ENCODE data around the gene SPATA33.
A peak's percentile ranks its signal among the peaks of the same experiment; 100 is the strongest.
"Not testable (repeated sequence)": the region's sequence is repeated elsewhere in the genome, so short reads cannot be mapped to it uniquely, and the experiment has no call there.

Gene SPATA33

GRCh38 chr16:89669755-89670154, 12.1 kb downstream of the SPATA33 start:
- H3K4me3 ChIP-seq (ENCODE audit: low read length) = no peak overlapping the region
- no peak for TF ChIP-seq CTCF (conservative IDR thresholded peaks at IDR 0.05; ENCODE audit: low read depth, low read length)
- DNase-seq (ENCODE audit: low read depth) = no peak

DNA sequence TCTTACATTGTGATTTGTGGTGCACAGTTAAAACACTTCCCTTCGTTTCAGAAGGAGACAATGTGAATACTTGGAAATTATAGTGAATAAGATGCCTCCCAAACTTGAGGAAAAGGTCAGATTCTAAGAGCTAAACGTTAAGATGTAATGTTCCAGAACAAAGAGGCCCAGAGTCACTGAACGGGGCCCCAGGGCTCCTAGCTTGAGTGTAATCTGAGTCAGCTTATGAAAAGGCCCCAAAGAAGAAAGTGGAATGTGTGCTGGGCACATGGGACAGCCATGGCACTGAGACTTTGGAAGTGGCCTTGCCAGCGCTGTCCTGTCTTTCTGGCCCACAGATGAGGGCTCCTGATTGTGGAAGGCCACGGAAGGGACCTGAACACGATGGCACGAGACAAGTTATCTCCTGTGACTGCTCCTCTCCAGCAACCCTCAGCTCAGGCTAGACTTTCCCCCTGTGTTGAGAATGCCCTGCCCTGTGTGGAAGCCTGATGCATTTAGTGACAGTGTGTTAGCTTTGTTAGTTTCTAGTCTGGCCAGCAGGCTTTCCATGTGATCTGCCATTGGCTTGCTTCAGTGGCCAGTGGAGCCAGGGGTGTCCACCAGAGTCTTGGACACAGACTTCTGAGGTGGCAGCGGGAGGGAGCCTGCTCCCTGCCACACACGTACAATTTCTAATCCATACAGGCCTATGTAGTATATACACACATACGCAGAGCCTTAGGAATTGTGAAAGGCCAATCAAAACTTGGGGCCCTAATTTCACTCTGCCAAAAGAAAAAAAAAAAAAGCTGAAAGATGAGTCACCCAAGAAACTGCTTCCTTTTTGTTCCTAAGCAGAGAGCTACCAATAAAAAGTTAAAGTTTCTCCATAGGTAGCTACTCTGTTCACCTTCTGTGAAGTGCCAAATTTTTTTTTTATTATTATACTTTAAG, 13.1 kb downstream of the SPATA33 start:
- no peak for DNase-seq (ENCODE audit: low read depth)
- H3K4me3 ChIP-seq (ENCODE audit: low read length) = no peak overlapping the region
- TF ChIP-seq CTCF (conservative IDR thresholded peaks at IDR 0.05; ENCODE audit: low read depth, low read length) = no peak

GRCh38 chr16:89671565-89671964, 13.9 kb downstream of the SPATA33 start:
- H3K4me3 ChIP-seq (ENCODE audit: low read length); DNase-seq (ENCODE audit: low read depth): not testable (repeated sequence)

DNA sequence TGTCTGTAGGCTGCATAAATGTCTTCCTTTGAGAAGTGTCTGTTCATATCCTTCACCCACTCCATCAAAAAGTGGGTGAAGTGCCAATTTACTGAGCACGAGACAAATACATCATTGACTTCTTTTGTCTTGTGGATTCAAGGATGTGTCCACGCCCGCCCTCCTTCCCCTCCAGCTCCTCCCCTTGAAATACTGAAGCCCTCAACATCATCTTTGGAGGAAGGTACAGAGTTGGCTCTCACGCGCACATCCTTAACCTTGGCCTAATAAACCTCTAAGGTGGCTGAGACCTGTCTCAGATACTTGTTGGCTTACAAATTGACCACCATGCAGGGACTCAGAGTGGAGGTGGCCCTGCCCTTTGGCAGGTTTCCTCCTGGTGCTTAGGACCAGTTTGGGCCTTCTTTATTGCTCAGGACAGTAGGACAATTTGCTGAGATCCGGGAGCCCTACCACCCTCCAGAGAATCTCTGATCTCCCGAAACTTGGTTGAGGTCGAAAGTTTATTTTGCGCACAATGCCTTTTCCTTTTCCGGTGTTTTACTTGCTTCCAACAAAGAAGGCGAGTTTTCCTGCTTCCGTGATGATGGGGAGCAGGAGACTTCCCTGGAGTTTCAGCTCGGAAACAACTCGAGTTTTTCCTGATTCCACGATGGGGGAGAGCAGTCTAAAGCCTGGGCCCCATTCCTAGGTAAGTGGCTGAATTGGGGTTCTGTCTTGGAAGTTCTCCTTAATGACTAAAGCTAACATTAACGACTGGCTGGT, 14.7 kb downstream of the SPATA33 start:
- no peak for DNase-seq (ENCODE audit: low read depth)
- no peak for TF ChIP-seq CTCF (conservative IDR thresholded peaks at IDR 0.05; ENCODE audit: low read depth, low read length)
- no peak overlapping the region for H3K4me3 ChIP-seq (ENCODE audit: low read length)

- TF ChIP-seq CTCF (conservative IDR thresholded peaks at IDR 0.05; ENCODE audit: low read depth, low read length) = no peak
- no peak for DNase-seq (ENCODE audit: low read depth)
- no peak overlapping the region for H3K4me3 ChIP-seq (ENCODE audit: low read length)
Measured at GRCh38 chr16:89678258-89678657, 20.6 kb downstream of the SPATA33 start.

- DNase-seq (ENCODE audit: low read depth) = no peak
- no peak for TF ChIP-seq CTCF (conservative IDR thresholded peaks at IDR 0.05; ENCODE audit: low read depth, low read length)
- no peak overlapping the region for H3K4me3 ChIP-seq (ENCODE audit: low read length)
Measured at GRCh38 chr16:89685916-89686315, 28.3 kb downstream of the SPATA33 start.

GRCh38 chr16:89686520-89687091, 29.0 kb downstream of the SPATA33 start, which contains the start of gene CDK10:
Gene CDK10 (plus strand): TSS chr16:89686689. CDS start chr16:89686711, 22 bp downstream.
- peak; percentile 38 for DNase-seq (ENCODE audit: low read depth)
- TF ChIP-seq CTCF (conservative IDR thresholded peaks at IDR 0.05; ENCODE audit: low read depth, low read length) = no peak
- peak within 1 kb of the TSS; percentile 78 for H3K4me3 ChIP-seq (ENCODE audit: low read length)
